ENCODE measurements around the gene LUZP1. TPM values are rescaled to one million over a fixed set of nuclear protein-coding genes. Genes with fewer than 3 reads are reported as not detected.

LUZP1 gene
- total RNA-seq, 1 donor from 2014 or later, result 10.8 TPM

- CTCF ChIA-PET, result interaction anchor here (0.9 kb wide), 1 partner anchor 16 kb away, joined by 6 read pairs; no protein-coding TSS in a partner anchor
- Mint-ChIP-seq H3K9me3 (no peaks in the 10 kb centered on the region), H3K4me3 (peak overlapping the region; percentile 95), H3K27me3 (no peaks in the 10 kb centered on the region), H3K27ac (peak overlapping the region; percentile 80), H3K36me3 (ENCODE audit: low read depth) (peaks cover 2% of the 10 kb centered on the region), H3K4me1 (peaks cover 23% of the 10 kb centered on the region)
- peak; percentile 33 for ATAC-seq (ENCODE audit: low read depth)
- intact Hi-C loops (cut with micrococcal nuclease), result loop anchor here (1.0 to 5.0 kb wide), 5 partner anchors 9 to 1386 kb away; partner anchors contain the start of genes KDM1A and USP48
- POLR2A ChIA-PET, result interaction anchor here (1.9 to 3.7 kb wide), 2 partner anchors 10 to 52 kb away, joined by 5 to 25 read pairs; no protein-coding TSS in a partner anchor
- TF ChIP-seq, protein P1, sequence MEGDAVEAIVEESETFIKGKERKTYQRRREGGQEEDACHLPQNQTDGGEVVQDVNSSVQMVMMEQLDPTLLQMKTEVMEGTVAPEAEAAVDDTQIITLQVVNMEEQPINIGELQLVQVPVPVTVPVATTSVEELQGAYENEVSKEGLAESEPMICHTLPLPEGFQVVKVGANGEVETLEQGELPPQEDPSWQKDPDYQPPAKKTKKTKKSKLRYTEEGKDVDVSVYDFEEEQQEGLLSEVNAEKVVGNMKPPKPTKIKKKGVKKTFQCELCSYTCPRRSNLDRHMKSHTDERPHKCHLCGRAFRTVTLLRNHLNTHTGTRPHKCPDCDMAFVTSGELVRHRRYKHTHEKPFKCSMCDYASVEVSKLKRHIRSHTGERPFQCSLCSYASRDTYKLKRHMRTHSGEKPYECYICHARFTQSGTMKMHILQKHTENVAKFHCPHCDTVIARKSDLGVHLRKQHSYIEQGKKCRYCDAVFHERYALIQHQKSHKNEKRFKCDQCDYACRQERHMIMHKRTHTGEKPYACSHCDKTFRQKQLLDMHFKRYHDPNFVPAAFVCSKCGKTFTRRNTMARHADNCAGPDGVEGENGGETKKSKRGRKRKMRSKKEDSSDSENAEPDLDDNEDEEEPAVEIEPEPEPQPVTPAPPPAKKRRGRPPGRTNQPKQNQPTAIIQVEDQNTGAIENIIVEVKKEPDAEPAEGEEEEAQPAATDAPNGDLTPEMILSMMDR (IDR thresholded peaks at IDR 0.05), result no peak
- DNase-seq, result peak; percentile 23
These were observed 594 bp downstream of the LUZP1 start for GRCh38 chr1:23168079-23168444.

- no peak for ATAC-seq (ENCODE audit: low read depth)
- peak overlapping the region; percentile 95 for H3K4me3 Mint-ChIP-seq
- H3K4me1 Mint-ChIP-seq, result peaks cover 23% of the 10 kb centered on the region
- peak; percentile 23 for DNase-seq
- TF ChIP-seq, protein P1 (IDR thresholded peaks at IDR 0.05), result no peak
- no peaks in the 10 kb centered on the region for H3K9me3 Mint-ChIP-seq
- H3K27me3 Mint-ChIP-seq, result no peaks in the 10 kb centered on the region
- POLR2A ChIA-PET, result interaction anchor here (1.2 to 3.7 kb wide), 3 partner anchors 10 to 147 kb away, joined by 5 to 25 read pairs (median 5); no protein-coding TSS in a partner anchor
- intact Hi-C loops (cut with micrococcal nuclease), result loop anchor here (1.0 to 5.0 kb wide), 5 partner anchors 10 to 1385 kb away; partner anchors contain the start of genes KDM1A and USP48
- peaks cover 2% of the 10 kb centered on the region for H3K36me3 Mint-ChIP-seq (ENCODE audit: low read depth)
- H3K27ac Mint-ChIP-seq, result no peak overlapping the region
- CTCF ChIA-PET, result interaction anchor here (0.8 to 1.5 kb wide), 4 partner anchors 16 to 68 kb away, joined by 3 to 6 read pairs (median 4); no protein-coding TSS in a partner anchor
These were observed 1.1 kb downstream of the LUZP1 start for GRCh38 chr1:23167353-23168078.

GRCh38 chr1:23166854-23167253 is 1.8 kb downstream of the LUZP1 start:
- CTCF ChIA-PET, result interaction anchor here (0.8 to 1.5 kb wide), 3 partner anchors 16 to 68 kb away, joined by 3 to 4 read pairs (median 4); no protein-coding TSS in a partner anchor
- no peak overlapping the region for H3K27ac Mint-ChIP-seq
- ATAC-seq (ENCODE audit: low read depth), result no peak

GRCh38 chr1:23163395-23163794 is 5.3 kb downstream of the LUZP1 start:
- ChIA-PET POLR2A (no interaction called here), CTCF (interaction anchor here (3.1 kb wide), 1 partner anchor 21 kb away, joined by 11 read pairs; no protein-coding TSS in a partner anchor)
- TF ChIP-seq, protein P1 (IDR thresholded peaks at IDR 0.05), result no peak
- peaks cover 2% of the 10 kb centered on the region for H3K36me3 Mint-ChIP-seq (ENCODE audit: low read depth)
- DNase-seq, result no peak
- H3K27me3 Mint-ChIP-seq, result no peaks in the 10 kb centered on the region
- intact Hi-C loops (cut with micrococcal nuclease), result no loop called here
- ATAC-seq (ENCODE audit: low read depth), result no peak
- no peak overlapping the region for H3K27ac Mint-ChIP-seq
- H3K4me3 Mint-ChIP-seq, result no peak overlapping the region
- H3K4me1 Mint-ChIP-seq, result peaks cover 8% of the 10 kb centered on the region
- H3K9me3 Mint-ChIP-seq, result no peaks in the 10 kb centered on the region

More at GRCh38 chr1:23166854-23167253, 1.8 kb downstream of the LUZP1 start:
- Mint-ChIP-seq H3K4me3 (peak overlapping the region; percentile 82), H3K27me3 (no peaks in the 10 kb centered on the region), H3K4me1 (peaks cover 23% of the 10 kb centered on the region), H3K9me3 (no peaks in the 10 kb centered on the region), H3K36me3 (ENCODE audit: low read depth) (peaks cover 2% of the 10 kb centered on the region)
- DNase-seq, result no peak
- TF ChIP-seq, protein P1 (IDR thresholded peaks at IDR 0.05), result no peak
- POLR2A ChIA-PET, result interaction anchor here (1.2 to 3.7 kb wide), 2 partner anchors 11 to 146 kb away, joined by 5 to 25 read pairs; no protein-coding TSS in a partner anchor
- intact Hi-C loops (cut with micrococcal nuclease), result loop anchor here (5.0 kb wide), 1 partner anchor 1385 kb away; the partner anchor contains the start of gene USP48
